Measurements from ENCODE around the gene CDC40. TPM values are rescaled to one million over a fixed set of nuclear protein-coding genes. Genes with fewer than 3 reads are reported as not detected.

CDC40 gene
- total RNA-seq, 1 donor from 2014 or later = 40.1 TPM

DNA sequence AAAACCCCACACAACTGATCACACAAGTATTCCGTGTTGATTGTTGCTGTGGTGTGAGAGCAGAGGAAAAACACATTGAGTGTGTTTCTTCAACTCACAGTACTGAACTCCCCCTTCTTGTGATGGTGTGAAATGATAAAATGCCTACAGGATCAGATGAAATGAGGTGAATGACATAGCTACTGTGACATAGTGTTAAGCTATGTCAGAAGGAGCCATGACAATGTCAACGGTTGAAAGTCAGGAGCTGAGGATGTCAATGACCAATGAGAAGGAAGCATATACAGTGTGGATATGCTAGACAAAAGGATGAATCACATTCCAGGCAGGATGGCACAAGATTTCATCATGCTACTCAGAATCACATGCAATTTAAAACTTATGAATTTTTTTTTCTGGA is 39.6 kb upstream of the CDC40 start:
- H3K36me3 Mint-ChIP-seq = peaks cover 59% of the 10 kb centered on the region
- Histone ChIP-seq H3K9me3 (ENCODE audit: low read depth) (no peaks in the 10 kb centered on the region), H3K4me2 (no peak overlapping the region), H3K4me1 (no peaks in the 10 kb centered on the region), H3K4me3 (no peak overlapping the region), H3K9ac (no peak overlapping the region), H3F3A (ENCODE audit: low read depth) (no peaks in the 10 kb centered on the region), H3K27me3 (no peaks in the 10 kb centered on the region), H3K79me2 (ENCODE audit: low read depth) (peaks cover 13% of the 10 kb centered on the region), H4K20me1 (ENCODE audit: low read depth) (no peaks in the 10 kb centered on the region), H3K36me3 (peaks cover 3% of the 10 kb centered on the region), H3K27ac (no peak overlapping the region), H2AFZ (replicated peaks) (no peak overlapping the region)
- peaks cover 3% of the 10 kb centered on the region for H3K27me3 Mint-ChIP-seq (ENCODE audit: insufficient read depth, low read depth)
- H3K9me3 Mint-ChIP-seq = peaks cover 47% of the 10 kb centered on the region
- H3K4me1 Mint-ChIP-seq = no peaks in the 10 kb centered on the region
- no peak overlapping the region for H3K4me3 Mint-ChIP-seq
- H3K27ac Mint-ChIP-seq = no peak overlapping the region
- no peak for DNase-seq (ENCODE audit: low spot score)
- TF ChIP-seq EZH2 (IDR thresholded peaks at IDR 0.05) = no peak

DNA sequence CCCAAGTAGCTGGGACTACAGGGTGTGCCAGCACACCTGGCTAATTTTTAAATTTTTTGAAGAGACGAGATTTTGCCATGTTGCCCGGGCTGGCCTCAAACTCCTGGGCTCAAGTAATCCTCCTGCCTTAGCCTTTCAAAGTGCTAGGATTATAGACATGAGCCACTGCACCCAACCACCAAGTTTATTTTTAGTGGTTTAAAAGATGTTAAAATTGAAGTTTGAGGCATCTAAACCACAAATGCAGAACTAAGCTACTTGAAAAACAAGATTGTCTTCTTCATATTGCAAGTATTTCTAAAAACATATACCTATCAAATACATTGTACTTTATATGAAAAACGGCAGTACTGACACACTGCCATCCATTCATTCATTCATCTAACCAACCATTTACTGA is 32.4 kb upstream of the CDC40 start:
- no peaks in the 10 kb centered on the region for H3K4me1 ChIP-seq
- no peak overlapping the region for H3K4me3 ChIP-seq
- Mint-ChIP-seq H3K36me3 (peaks cover 50% of the 10 kb centered on the region), H3K27me3 (ENCODE audit: insufficient read depth, low read depth) (peaks cover 2% of the 10 kb centered on the region), H3K4me1 (no peaks in the 10 kb centered on the region), H3K9me3 (peaks cover 31% of the 10 kb centered on the region), H3K27ac (no peak overlapping the region), H3K4me3 (no peak overlapping the region)
- no peaks in the 10 kb centered on the region for H3K36me3 ChIP-seq
- no peaks in the 10 kb centered on the region for H3F3A ChIP-seq (ENCODE audit: low read depth)
- TF ChIP-seq EZH2phosphoT487 (IDR thresholded peaks at IDR 0.05) = no peak
- TF ChIP-seq EZH2 (IDR thresholded peaks at IDR 0.05) = no peak
- TF ChIP-seq CTCF (IDR thresholded peaks at IDR 0.05) = no peak
- peaks cover 35% of the 10 kb centered on the region for H3K79me2 ChIP-seq (ENCODE audit: low read depth)
- H3K27me3 ChIP-seq = no peaks in the 10 kb centered on the region
- H2AFZ ChIP-seq (replicated peaks) = no peak overlapping the region
- H3K4me2 ChIP-seq = no peak overlapping the region
- DNase-seq (ENCODE audit: low spot score) = no peak
- peaks cover 15% of the 10 kb centered on the region for H4K20me1 ChIP-seq (ENCODE audit: low read depth)
- H3K9ac ChIP-seq = no peak overlapping the region
- H3K27ac ChIP-seq = no peak overlapping the region
- no peaks in the 10 kb centered on the region for H3K9me3 ChIP-seq (ENCODE audit: low read depth)

DNA sequence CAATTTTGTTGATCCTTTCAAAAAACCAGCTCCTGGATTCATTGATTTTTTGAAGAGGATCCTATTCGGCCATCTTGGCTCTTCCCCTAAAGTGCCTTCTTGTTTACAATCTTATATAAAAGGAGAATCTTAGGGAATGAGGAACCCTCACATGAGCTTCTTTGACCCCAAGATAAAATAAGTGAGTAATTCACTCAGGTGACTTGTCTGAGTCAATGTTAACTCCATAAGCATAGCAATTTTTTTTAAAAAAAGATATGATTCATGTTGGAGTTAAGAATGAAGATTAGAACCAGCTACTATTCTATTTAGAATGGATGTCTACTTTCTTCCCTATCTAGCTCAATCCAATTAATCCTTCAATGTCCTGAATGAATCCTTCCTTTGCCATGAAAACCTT is 21.7 kb upstream of the CDC40 start:
- H3K36me3 ChIP-seq = peaks cover 16% of the 10 kb centered on the region
- H3K36me3 Mint-ChIP-seq = peaks cover 41% of the 10 kb centered on the region
- H3K4me3 ChIP-seq = no peak overlapping the region
- peaks cover 48% of the 10 kb centered on the region for H3K9me3 Mint-ChIP-seq
- no peak overlapping the region for H3K4me2 ChIP-seq
- peaks cover 15% of the 10 kb centered on the region for H4K20me1 ChIP-seq (ENCODE audit: low read depth)
- H3K27me3 ChIP-seq = no peaks in the 10 kb centered on the region
- H3K27ac ChIP-seq = no peak overlapping the region
- TF ChIP-seq EZH2 (IDR thresholded peaks at IDR 0.05) = no peak
- no peak for TF ChIP-seq EZH2phosphoT487 (IDR thresholded peaks at IDR 0.05)
- TF ChIP-seq CTCF (IDR thresholded peaks at IDR 0.05) = no peak
- no peaks in the 10 kb centered on the region for H3K9me3 ChIP-seq (ENCODE audit: low read depth)
- no peak overlapping the region for H2AFZ ChIP-seq (replicated peaks)
- no peaks in the 10 kb centered on the region for H3K4me1 Mint-ChIP-seq
- H3K4me3 Mint-ChIP-seq = no peak overlapping the region
- H3F3A ChIP-seq (ENCODE audit: low read depth) = no peaks in the 10 kb centered on the region
- H3K4me1 ChIP-seq = no peaks in the 10 kb centered on the region
- H3K9ac ChIP-seq = no peak overlapping the region
- no peak for DNase-seq (ENCODE audit: low spot score)
- no peak overlapping the region for H3K27ac Mint-ChIP-seq
- H3K27me3 Mint-ChIP-seq (ENCODE audit: insufficient read depth, low read depth) = no peaks in the 10 kb centered on the region
- peaks cover 53% of the 10 kb centered on the region for H3K79me2 ChIP-seq (ENCODE audit: low read depth)

DNA sequence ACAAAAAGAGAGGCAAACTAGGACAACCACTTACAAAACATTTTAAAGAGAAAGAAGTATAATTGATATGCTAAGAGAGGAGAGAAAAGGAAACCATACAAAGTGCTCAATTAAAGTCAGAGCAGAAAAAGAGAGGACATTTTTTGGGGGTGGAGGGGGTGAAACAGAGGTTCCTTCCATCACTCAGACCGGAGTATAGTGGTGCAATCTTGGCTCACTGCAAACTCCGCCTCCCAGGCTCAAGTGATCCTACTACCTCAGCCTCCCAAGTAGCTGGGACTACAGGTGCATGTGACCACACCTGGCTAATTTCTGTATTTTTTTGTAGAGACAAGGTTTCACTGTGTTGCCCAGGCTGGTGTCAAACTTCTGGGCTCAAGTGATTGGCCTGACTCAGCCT is 10.1 kb upstream of the CDC40 start:
- H3K4me2 ChIP-seq = no peak overlapping the region
- peaks cover 18% of the 10 kb centered on the region for H3K4me1 ChIP-seq
- no peak overlapping the region for H3K27ac ChIP-seq
- no peak overlapping the region for H3K27ac Mint-ChIP-seq
- no peaks in the 10 kb centered on the region for H3K9me3 ChIP-seq (ENCODE audit: low read depth)
- no peak overlapping the region for H3K4me3 Mint-ChIP-seq
- peaks cover 32% of the 10 kb centered on the region for H3K9me3 Mint-ChIP-seq
- peaks cover 14% of the 10 kb centered on the region for H3F3A ChIP-seq (ENCODE audit: low read depth)
- H2AFZ ChIP-seq (replicated peaks) = no peak overlapping the region
- peaks cover 3% of the 10 kb centered on the region for H3K36me3 ChIP-seq
- H3K27me3 ChIP-seq = no peaks in the 10 kb centered on the region
- H3K9ac ChIP-seq = no peak overlapping the region
- peaks cover 22% of the 10 kb centered on the region for H3K36me3 Mint-ChIP-seq
- H4K20me1 ChIP-seq (ENCODE audit: low read depth) = peaks cover 97% of the 10 kb centered on the region
- no peak overlapping the region for H3K4me3 ChIP-seq
- DNase-seq (ENCODE audit: low spot score) = no peak
- no peak for TF ChIP-seq EZH2phosphoT487 (IDR thresholded peaks at IDR 0.05)
- no peak for TF ChIP-seq EZH2 (IDR thresholded peaks at IDR 0.05)
- TF ChIP-seq CTCF (IDR thresholded peaks at IDR 0.05) = no peak
- H3K27me3 Mint-ChIP-seq (ENCODE audit: insufficient read depth, low read depth) = no peaks in the 10 kb centered on the region
- peaks cover 100% of the 10 kb centered on the region for H3K79me2 ChIP-seq (ENCODE audit: low read depth)
- peaks cover 6% of the 10 kb centered on the region for H3K4me1 Mint-ChIP-seq

All from neural progenitor cell (in vitro differentiated cells).